ENCODE results near the gene SLC7A5. TPM values are rescaled to one million over a fixed set of nuclear protein-coding genes. Genes with fewer than 3 reads are reported as not detected.
"Not testable (repeated sequence)": the region's sequence is repeated elsewhere in the genome, so short reads cannot be mapped to it uniquely, and the experiment has no call there.

Gene SLC7A5
- total RNA-seq, 1 donor from 2014 or later = 41.6 TPM

- not testable (repeated sequence) for H3K27ac Mint-ChIP-seq (ENCODE audit: unreplicated experiment); H3K4me1 Mint-ChIP-seq; H3K36me3 Mint-ChIP-seq (ENCODE audit: low read depth); H3K4me3 Mint-ChIP-seq; H3K9me3 Mint-ChIP-seq; H3K27me3 Mint-ChIP-seq (ENCODE audit: low read depth)
- DNase-seq (ENCODE audit: low read depth, low spot score) = peak; percentile 95
- peak; percentile 94 for TF ChIP-seq CTCF (conservative IDR thresholded peaks at IDR 0.05)
Measured at GRCh38 chr16:87909203-87909935, 40.1 kb upstream of the SLC7A5 start.

DNA sequence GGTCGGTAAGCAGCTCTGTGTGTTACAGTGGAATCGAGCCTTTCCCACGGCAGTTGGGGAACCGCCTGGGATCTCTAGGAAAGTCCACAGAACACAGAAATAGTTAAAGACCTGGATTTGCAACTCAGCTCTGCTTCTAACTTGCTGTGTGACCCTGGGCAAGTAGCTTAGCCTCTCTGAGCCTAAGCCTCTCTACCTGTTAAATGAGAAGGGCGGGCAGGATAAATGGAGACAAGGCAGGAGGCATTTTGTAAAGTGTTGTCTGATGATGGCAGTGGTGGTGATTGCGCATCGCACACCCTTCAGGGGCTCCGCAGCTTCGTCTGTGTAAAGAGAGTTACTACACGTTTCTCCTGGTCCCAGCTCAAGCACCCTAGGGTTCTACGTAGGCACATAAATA is 38.8 kb upstream of the SLC7A5 start:
- H3K27ac Mint-ChIP-seq (ENCODE audit: unreplicated experiment); H3K4me1 Mint-ChIP-seq; DNase-seq (ENCODE audit: low read depth, low spot score); H3K27me3 Mint-ChIP-seq (ENCODE audit: low read depth); H3K36me3 Mint-ChIP-seq (ENCODE audit: low read depth); H3K9me3 Mint-ChIP-seq; H3K4me3 Mint-ChIP-seq: not testable (repeated sequence)

DNA sequence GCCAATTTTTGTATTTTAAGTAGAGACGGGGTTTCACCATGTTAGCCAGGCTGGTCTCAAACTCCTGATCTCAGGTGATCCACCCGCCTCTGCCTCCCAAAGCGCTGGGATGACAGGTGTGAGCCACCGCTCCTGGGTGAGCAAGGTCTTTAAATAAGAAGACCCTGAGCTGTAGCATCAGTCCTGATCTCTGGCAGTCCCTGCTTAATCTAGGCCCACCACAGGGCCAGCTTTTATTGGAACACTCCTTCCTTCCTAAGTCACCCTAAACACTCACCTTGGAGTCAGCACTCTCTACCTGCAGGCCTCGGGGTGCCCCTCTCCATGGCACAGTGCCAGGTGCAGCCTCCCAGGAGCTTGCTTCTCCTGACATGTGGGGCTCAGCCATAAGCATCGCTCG is 36.2 kb upstream of the SLC7A5 start:
- H3K27ac Mint-ChIP-seq (ENCODE audit: unreplicated experiment); H3K9me3 Mint-ChIP-seq; H3K36me3 Mint-ChIP-seq (ENCODE audit: low read depth); H3K27me3 Mint-ChIP-seq (ENCODE audit: low read depth); H3K4me1 Mint-ChIP-seq; H3K4me3 Mint-ChIP-seq; DNase-seq (ENCODE audit: low read depth, low spot score): not testable (repeated sequence)

DNA sequence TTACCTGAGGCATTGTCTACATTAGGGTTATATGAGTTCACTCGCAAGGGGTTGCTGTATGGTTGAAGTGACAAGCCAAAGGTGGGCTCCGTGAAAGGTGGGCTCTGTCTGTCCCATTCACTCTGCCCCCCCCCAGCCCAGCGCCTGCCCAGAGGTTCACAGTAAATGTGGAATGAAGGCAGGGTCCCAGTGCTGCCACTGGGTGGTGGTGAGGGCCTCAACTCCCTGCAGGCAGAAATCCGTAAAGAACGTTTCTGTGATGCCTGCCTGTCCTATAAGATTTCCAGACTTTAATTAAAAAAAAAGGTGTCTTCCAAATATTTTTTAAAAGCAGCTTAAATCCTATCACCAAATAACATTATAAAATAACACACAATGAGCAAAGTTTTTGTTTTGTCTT is 35.7 kb upstream of the SLC7A5 start:
- DNase-seq (ENCODE audit: low read depth, low spot score); H3K36me3 Mint-ChIP-seq (ENCODE audit: low read depth); H3K4me3 Mint-ChIP-seq; H3K27me3 Mint-ChIP-seq (ENCODE audit: low read depth); H3K9me3 Mint-ChIP-seq; H3K27ac Mint-ChIP-seq (ENCODE audit: unreplicated experiment); H3K4me1 Mint-ChIP-seq: not testable (repeated sequence)

DNA sequence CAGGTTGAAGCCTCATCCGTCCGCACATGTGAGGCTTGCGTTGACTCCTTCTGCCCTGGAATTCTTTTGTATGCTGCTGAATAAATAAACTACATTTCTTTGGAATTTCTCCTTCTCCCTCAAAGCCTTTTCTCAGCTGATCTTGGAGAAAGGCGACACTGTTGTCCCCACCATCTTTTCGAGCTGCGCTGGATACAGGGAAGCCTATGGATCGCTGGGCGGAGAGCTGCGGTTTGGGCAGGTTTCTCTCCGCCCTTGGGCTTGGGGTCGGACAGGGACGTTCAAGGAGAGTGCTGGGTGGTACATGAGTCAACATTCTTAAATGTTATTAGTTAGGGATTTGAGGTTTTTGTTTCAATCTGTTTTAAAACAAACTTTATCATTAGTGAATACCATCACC is 31.2 kb upstream of the SLC7A5 start:
- H3K36me3 Mint-ChIP-seq (ENCODE audit: low read depth); H3K27ac Mint-ChIP-seq (ENCODE audit: unreplicated experiment); DNase-seq (ENCODE audit: low read depth, low spot score); H3K9me3 Mint-ChIP-seq; H3K4me3 Mint-ChIP-seq; H3K27me3 Mint-ChIP-seq (ENCODE audit: low read depth); H3K4me1 Mint-ChIP-seq: not testable (repeated sequence)

GRCh38 chr16:87897521-87898505 is 28.5 kb upstream of the SLC7A5 start:
- no peak for DNase-seq (ENCODE audit: low read depth, low spot score)
- Mint-ChIP-seq H3K4me3 (no peak overlapping the region), H3K4me1 (no peaks in the 10 kb centered on the region), H3K36me3 (ENCODE audit: low read depth) (no peaks in the 10 kb centered on the region), H3K27me3 (ENCODE audit: low read depth) (peaks cover 2% of the 10 kb centered on the region), H3K27ac (ENCODE audit: unreplicated experiment) (peak overlapping the region; percentile 35), H3K9me3 (no peaks in the 10 kb centered on the region)
- no peak for TF ChIP-seq CTCF (conservative IDR thresholded peaks at IDR 0.05)

DNA sequence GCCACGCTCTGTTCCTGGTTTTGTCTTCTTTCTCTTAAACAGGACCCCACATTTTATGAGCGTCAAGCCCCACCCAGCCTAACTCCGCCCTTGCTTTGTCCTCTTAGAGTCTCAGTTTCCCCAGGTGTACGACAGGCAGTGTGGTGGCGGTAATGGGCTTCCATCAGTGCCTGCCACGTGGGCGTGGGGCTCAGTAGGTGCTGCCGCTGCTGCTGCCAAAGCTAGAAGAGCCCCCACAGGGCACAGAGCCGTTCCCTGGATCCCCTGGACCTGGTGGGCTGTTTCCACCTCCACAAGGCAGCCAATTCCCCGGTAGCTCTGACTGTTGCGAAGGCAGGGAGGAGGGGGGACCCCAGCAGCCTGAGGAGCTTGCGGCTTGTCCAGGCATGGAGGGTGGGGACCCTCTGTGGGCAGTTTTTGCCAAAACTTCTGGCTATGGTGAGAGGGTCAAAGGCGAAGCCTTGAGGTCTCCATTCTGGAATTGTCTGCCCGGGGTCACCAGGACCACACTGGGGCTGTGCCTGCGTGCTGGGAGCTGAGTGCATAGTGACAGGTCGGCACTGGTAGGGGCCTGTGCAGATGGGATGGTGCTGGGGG is 27.7 kb upstream of the SLC7A5 start:
- not testable (repeated sequence) for H3K36me3 Mint-ChIP-seq (ENCODE audit: low read depth); DNase-seq (ENCODE audit: low read depth, low spot score); H3K27me3 Mint-ChIP-seq (ENCODE audit: low read depth); H3K9me3 Mint-ChIP-seq; H3K27ac Mint-ChIP-seq (ENCODE audit: unreplicated experiment); H3K4me3 Mint-ChIP-seq; H3K4me1 Mint-ChIP-seq

DNA sequence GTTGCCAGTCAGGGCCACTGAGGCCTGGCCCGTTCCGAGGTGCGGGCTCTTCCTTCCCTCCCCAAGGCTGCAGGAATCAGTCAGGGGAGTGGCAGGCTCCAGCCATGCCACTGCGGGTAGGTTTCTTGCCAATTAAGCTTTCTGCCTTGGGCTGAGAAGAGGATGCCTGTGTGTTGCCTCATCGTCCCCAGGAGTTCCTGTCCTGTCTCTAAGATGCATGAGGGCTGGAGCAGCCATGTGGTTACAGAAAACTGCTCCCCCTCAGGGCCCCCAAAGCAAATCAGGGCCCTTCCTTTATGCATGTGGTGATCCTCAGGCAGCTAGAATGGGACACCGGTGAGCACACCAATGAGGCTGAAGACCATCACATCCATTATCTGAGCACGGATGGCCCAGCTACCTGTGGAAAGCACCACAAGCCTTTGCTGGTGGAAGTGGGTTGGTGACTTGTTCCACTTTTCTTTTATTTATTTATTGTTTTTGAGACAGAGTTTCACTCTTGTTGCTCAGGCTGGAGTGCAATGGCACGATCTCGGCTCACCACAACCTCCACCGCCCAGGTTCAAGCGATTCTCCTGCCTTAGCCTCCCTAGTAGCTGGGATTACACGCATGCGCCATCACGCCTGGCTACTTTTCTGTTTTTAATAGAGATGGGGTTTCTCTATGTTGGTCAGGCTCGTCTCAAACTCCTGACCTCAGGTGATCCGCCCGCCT is 27.0 kb upstream of the SLC7A5 start:
- not testable (repeated sequence) for H3K36me3 Mint-ChIP-seq (ENCODE audit: low read depth); H3K27ac Mint-ChIP-seq (ENCODE audit: unreplicated experiment); H3K4me1 Mint-ChIP-seq

More for the DNA sequence above, 27.0 kb upstream of the SLC7A5 start:
- not testable (repeated sequence) for H3K9me3 Mint-ChIP-seq; H3K4me3 Mint-ChIP-seq; H3K27me3 Mint-ChIP-seq (ENCODE audit: low read depth); DNase-seq (ENCODE audit: low read depth, low spot score)
